Measurements from ENCODE around the gene ACVRL1. TPM values are rescaled to one million over a fixed set of nuclear protein-coding genes. Genes with fewer than 3 reads are reported as not detected.

Gene ACVRL1
- total and polyA plus RNA-seq, 2 donors (not counting 1 experiment from before 2014, with no cell fraction given): not detected

GRCh38 chr12:51913071-51914033 lies 6.0 kb downstream of the ACVRL1 start:
- H3K4me2 ChIP-seq (replicated peaks; ENCODE audit: low read depth, low read length, poor library complexity, severe bottlenecking): no peak overlapping the region
- H3K27me3 Mint-ChIP-seq: peaks cover 26% of the 10 kb centered on the region
- ATAC-seq (ENCODE audit: low read depth) (no peak), DNase-seq (no peak)
- H3K27me3 ChIP-seq (replicated peaks in 1 of 4; ENCODE audit: control extremely low read depth in 1 of 4, control insufficient read depth in 3 of 4, insufficient read depth in 4 of 4, low read length in 3 of 4): peaks cover 0 to 11% (median under 1%) of the 10 kb centered on the region in 4 experiments
- ChIA-PET POLR2A (no interaction called here), CTCF (interaction anchor here (3.1 kb wide), 1 partner anchor 10 kb away, joined by 17 read pairs; no protein-coding TSS in a partner anchor)
- H3K79me2 ChIP-seq (ENCODE audit: control insufficient read depth, insufficient read depth, low read length): no peaks in the 10 kb centered on the region
- no peaks in the 10 kb centered on the region for H3K4me1 Mint-ChIP-seq
- no peaks in the 10 kb centered on the region for H4K20me1 ChIP-seq (ENCODE audit: control insufficient read depth, insufficient read depth, low read length, poor library complexity, severe bottlenecking)
- no peaks in the 10 kb centered on the region for H3K4me1 ChIP-seq (ENCODE audit: control insufficient read depth in 2 of 2, insufficient read depth in 2 of 2, low read length in 2 of 2)
- no peak overlapping the region for H3K27ac Mint-ChIP-seq
- TF ChIP-seq EZH2 (IDR thresholded peaks at IDR 0.05; ENCODE audit: borderline replicate concordance, insufficient read depth, low read depth, low read length, poor library complexity, severe bottlenecking) (no peak), CTCF (IDR thresholded peaks at IDR 0.05) (no peak)
- no peak overlapping the region for H3K27ac ChIP-seq (ENCODE audit: low read length in 2 of 2)
- H3K4me3 ChIP-seq (ENCODE audit: control extremely low read depth in 1 of 5, extremely low read depth in 1 of 5, insufficient read depth in 1 of 5, low read depth in 2 of 5, low read length in 4 of 5): no peak overlapping the region
- intact Hi-C loops (cut with micrococcal nuclease): no loop called here
- no peak overlapping the region for H3K9ac ChIP-seq (ENCODE audit: low read length)
- H3K36me3 ChIP-seq (replicated peaks in 1 of 2; ENCODE audit: control extremely low read depth in 1 of 2, control insufficient read depth in 1 of 2, extremely low read depth in 1 of 2, insufficient read depth in 2 of 2, low read length in 1 of 2): no peaks in the 10 kb centered on the region
- H3K4me3 Mint-ChIP-seq: no peak overlapping the region
- no peaks in the 10 kb centered on the region for H3K9me3 ChIP-seq (ENCODE audit: control extremely low read depth in 1 of 3, control insufficient read depth in 2 of 3, insufficient read depth in 1 of 3, low read length in 2 of 3)
- H2AFZ ChIP-seq (ENCODE audit: insufficient read depth, low read depth, low read length, poor library complexity, severe bottlenecking): no peak overlapping the region
- H3K9me3 Mint-ChIP-seq (ENCODE audit: insufficient read depth): no peaks in the 10 kb centered on the region
- WGBS (ENCODE audit: insufficient coverage): 92% methylated on average over 28 of the region's 30 CpGs

Data from B cell (primary cell).